HL-60 (cell line): ENCODE measurements around the gene NR1I3.

ENCODE experiments used
- GABPA ChIP-seq: IDR thresholded peaks from 2 replicates; pipeline ENCODE4 v1.6.1; 2012; ENCODE audit warnings: low read depth
- POLR2AphosphoS5 ChIP-seq: IDR thresholded peaks from 2 replicates; pipeline ENCODE4 v1.6.1; 2012; ENCODE audit warnings: low read depth
- SPI1 ChIP-seq: IDR thresholded peaks from 2 replicates; pipeline ENCODE4 v1.6.1; 2012; ENCODE audit warnings: low read depth, mild to moderate bottlenecking, borderline replicate concordance
- TF ChIP-seq, protein P1 (sequence below): IDR thresholded peaks from 2 replicates; pipeline ENCODE4 v1.6.1; 2012; ENCODE audit warnings: low read depth; ENCODE audit not compliant: insufficient replicate concordance
- TF ChIP-seq, protein P2 (sequence below): IDR thresholded peaks from one replicate; pipeline ENCODE4 v1.5.1; 2011; ENCODE audit warnings: low read length, control low read depth, inconsistent platforms; ENCODE audit not compliant: insufficient read depth

DNA sequence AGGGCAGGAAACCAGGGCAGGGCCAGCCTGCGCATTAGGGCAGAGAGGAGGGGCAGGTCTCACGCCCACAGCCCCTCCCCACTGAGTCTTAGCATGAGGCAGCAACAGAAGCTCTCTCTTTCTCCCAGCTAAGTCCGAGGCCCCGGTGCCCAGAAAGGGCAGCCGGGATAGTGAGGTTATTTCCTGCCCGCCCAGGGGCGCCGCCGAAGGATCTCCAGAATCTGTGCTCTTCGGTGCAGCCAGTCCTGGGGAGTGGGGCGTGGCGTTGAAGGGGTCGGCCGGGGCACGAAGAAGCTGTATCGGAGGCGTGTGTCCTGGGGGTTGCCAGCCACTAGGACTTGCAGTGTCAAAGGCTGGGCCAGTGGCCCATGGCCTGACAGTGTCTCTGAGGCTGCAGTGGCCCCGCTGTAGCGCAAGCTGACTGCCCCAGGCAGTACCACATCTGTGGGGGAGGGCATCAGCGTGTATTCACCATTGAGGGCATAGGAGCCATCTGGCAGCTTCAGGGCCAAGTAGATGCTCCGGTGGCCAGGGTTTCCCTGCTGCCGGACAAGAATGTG, 47.0 kb downstream of the NR1I3 start:
- TF ChIP-seq, protein P1, sequence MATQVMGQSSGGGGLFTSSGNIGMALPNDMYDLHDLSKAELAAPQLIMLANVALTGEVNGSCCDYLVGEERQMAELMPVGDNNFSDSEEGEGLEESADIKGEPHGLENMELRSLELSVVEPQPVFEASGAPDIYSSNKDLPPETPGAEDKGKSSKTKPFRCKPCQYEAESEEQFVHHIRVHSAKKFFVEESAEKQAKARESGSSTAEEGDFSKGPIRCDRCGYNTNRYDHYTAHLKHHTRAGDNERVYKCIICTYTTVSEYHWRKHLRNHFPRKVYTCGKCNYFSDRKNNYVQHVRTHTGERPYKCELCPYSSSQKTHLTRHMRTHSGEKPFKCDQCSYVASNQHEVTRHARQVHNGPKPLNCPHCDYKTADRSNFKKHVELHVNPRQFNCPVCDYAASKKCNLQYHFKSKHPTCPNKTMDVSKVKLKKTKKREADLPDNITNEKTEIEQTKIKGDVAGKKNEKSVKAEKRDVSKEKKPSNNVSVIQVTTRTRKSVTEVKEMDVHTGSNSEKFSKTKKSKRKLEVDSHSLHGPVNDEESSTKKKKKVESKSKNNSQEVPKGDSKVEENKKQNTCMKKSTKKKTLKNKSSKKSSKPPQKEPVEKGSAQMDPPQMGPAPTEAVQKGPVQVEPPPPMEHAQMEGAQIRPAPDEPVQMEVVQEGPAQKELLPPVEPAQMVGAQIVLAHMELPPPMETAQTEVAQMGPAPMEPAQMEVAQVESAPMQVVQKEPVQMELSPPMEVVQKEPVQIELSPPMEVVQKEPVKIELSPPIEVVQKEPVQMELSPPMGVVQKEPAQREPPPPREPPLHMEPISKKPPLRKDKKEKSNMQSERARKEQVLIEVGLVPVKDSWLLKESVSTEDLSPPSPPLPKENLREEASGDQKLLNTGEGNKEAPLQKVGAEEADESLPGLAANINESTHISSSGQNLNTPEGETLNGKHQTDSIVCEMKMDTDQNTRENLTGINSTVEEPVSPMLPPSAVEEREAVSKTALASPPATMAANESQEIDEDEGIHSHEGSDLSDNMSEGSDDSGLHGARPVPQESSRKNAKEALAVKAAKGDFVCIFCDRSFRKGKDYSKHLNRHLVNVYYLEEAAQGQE, result no peak
- no peak for TF ChIP-seq POLR2AphosphoS5
- TF ChIP-seq, protein P2, sequence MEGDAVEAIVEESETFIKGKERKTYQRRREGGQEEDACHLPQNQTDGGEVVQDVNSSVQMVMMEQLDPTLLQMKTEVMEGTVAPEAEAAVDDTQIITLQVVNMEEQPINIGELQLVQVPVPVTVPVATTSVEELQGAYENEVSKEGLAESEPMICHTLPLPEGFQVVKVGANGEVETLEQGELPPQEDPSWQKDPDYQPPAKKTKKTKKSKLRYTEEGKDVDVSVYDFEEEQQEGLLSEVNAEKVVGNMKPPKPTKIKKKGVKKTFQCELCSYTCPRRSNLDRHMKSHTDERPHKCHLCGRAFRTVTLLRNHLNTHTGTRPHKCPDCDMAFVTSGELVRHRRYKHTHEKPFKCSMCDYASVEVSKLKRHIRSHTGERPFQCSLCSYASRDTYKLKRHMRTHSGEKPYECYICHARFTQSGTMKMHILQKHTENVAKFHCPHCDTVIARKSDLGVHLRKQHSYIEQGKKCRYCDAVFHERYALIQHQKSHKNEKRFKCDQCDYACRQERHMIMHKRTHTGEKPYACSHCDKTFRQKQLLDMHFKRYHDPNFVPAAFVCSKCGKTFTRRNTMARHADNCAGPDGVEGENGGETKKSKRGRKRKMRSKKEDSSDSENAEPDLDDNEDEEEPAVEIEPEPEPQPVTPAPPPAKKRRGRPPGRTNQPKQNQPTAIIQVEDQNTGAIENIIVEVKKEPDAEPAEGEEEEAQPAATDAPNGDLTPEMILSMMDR, result no peak
- no peak for TF ChIP-seq SPI1
- TF ChIP-seq GABPA, result no peak
